Fibroblast of lung (primary cell): ENCODE data around the gene RYR1. TPM values are rescaled to one million over a fixed set of nuclear protein-coding genes. Genes with fewer than 3 reads are reported as not detected.

ENCODE experiments used
- DNase-seq, 2 donors: peaks; one replicate each; pipeline versions ENCODE4 v3.0.0 to v3.0.0-alpha.2; 2010; ENCODE audit warnings: low read depth in 2 of 2
- H2AFZ ChIP-seq: 2 replicates; pipeline ENCODE4 v1.5.1; 2012; ENCODE audit warnings: low read length, control low read depth, inconsistent platforms
- H3K27ac ChIP-seq: 2 replicates; pipeline ENCODE4 v1.5.1; 2011; ENCODE audit warnings: low read length, control low read depth; ENCODE audit not compliant: insufficient read depth
- H3K27me3 ChIP-seq: 2 replicates; pipeline ENCODE4 v1.5.1; 2011; ENCODE audit warnings: mild to moderate bottlenecking, low read length; ENCODE audit not compliant: control insufficient read depth, insufficient read depth
- H3K36me3 ChIP-seq: 2 replicates; pipeline ENCODE4 v1.5.1; 2011; ENCODE audit warnings: low read length; ENCODE audit not compliant: control insufficient read depth, insufficient read depth
- H3K4me1 ChIP-seq: 2 replicates; pipeline ENCODE4 v1.5.1; 2011; ENCODE audit warnings: low read length; ENCODE audit not compliant: control insufficient read depth, insufficient read depth; ENCODE audit errors: extremely low read depth
- H3K4me2 ChIP-seq: 2 replicates; pipeline ENCODE4 v1.5.1; 2011; ENCODE audit warnings: low read length, control low read depth; ENCODE audit not compliant: insufficient read depth; ENCODE audit errors: extremely low read depth
- H3K4me3 ChIP-seq, 4 experiments: fragments of 200-600 bp in 1 of 4; sonication (generic) in 1 of 4; replicated peaks in 1 of 4; 2 replicates each; pipeline ENCODE4 v1.5.1; 2011 to 2016; ENCODE audit warnings: low read length in 4 of 4, low read depth in 3 of 4, mild to moderate bottlenecking in 3 of 4, control low read depth in 2 of 4, inconsistent platforms in 1 of 4, mixed read lengths in 1 of 4; ENCODE audit not compliant: insufficient read depth in 1 of 4; ENCODE audit errors: control extremely low read depth in 1 of 4
- H3K79me2 ChIP-seq: 2 replicates; pipeline ENCODE4 v1.5.1; 2012; ENCODE audit warnings: mild to moderate bottlenecking, low read length, inconsistent platforms; ENCODE audit not compliant: control insufficient read depth, insufficient read depth
- H3K9ac ChIP-seq: 2 replicates; pipeline ENCODE4 v1.5.1; 2011; ENCODE audit warnings: mild to moderate bottlenecking, low read length, control low read depth; ENCODE audit not compliant: insufficient read depth
- H3K9me3 ChIP-seq: 2 replicates; pipeline ENCODE4 v1.5.1; 2012; ENCODE audit warnings: low read depth, low read length; ENCODE audit not compliant: control insufficient read depth, insufficient read depth
- H4K20me1 ChIP-seq: 2 replicates; pipeline ENCODE4 v1.5.1; 2011; ENCODE audit warnings: low read length; ENCODE audit not compliant: control insufficient read depth, insufficient read depth; ENCODE audit errors: extremely low read depth
- EZH2 ChIP-seq: IDR thresholded peaks from 2 replicates; pipeline ENCODE4 v1.5.1; 2012; ENCODE audit warnings: low read length, control low read depth, mild to moderate bottlenecking; ENCODE audit errors: missing control alignments
- polyA plus RNA-seq, 2 donors: library from polyadenylated mRNA; depleted of rRNA in 1 of 2; stranded (reverse) in 1 of 2; unstranded in 1 of 2; fragments of >200 nt; gene quantifications; 2 replicates each; pipeline ENCODE4 v1.2.1, GENCODE V29; 2011 to 2012; ENCODE audit warnings: missing spikeins in 1 of 2
- total RNA-seq: library from RNA; depleted of rRNA; stranded (reverse); fragments of >200 nt; gene quantifications from 2 replicates; pipeline ENCODE4 v1.2.1, GENCODE V29; 2014
- TF ChIP-seq, protein P1 (sequence below), 2 donors: IDR thresholded peaks in 1 of 2; conservative IDR thresholded peaks in 1 of 2; 1 replicate in 1 of 2; 2 replicates in 1 of 2; pipeline ENCODE4 v1.5.1; 2011 to 2012; ENCODE audit warnings: low read length in 2 of 2, control low read depth in 1 of 2, inconsistent platforms in 1 of 2, low read depth in 1 of 2, mild to moderate bottlenecking in 1 of 2

RYR1 gene
- total and polyA plus RNA-seq, 2 donors (not counting 1 experiment from before 2014, with no cell fraction given) = under 0.01 TPM

DNA sequence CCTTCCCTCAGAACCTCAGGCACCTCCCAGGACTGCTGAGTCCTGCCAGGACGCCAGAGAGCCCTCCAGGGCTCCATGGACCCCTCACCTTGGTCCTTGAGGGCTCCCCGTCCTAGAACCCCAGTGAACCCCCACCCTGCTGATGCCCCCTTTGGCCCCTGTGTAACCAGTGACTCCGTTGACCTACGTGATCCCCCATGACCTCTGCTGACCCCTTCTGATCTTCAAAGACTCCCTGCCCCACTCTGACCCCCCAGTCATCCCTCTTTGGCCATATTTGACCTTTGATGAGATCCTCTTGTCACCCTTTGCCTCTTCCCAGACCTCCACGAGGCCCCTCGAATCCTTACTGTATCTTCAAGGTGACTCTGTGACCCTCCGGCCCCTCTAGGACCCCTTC, 92.9 kb downstream of the RYR1 start:
- H3K27ac ChIP-seq = no peak overlapping the region
- H4K20me1 ChIP-seq = no peaks in the 10 kb centered on the region
- no peaks in the 10 kb centered on the region for H3K36me3 ChIP-seq
- no peaks in the 10 kb centered on the region for H3K9me3 ChIP-seq
- no peak for TF ChIP-seq EZH2
- TF ChIP-seq, protein P1, sequence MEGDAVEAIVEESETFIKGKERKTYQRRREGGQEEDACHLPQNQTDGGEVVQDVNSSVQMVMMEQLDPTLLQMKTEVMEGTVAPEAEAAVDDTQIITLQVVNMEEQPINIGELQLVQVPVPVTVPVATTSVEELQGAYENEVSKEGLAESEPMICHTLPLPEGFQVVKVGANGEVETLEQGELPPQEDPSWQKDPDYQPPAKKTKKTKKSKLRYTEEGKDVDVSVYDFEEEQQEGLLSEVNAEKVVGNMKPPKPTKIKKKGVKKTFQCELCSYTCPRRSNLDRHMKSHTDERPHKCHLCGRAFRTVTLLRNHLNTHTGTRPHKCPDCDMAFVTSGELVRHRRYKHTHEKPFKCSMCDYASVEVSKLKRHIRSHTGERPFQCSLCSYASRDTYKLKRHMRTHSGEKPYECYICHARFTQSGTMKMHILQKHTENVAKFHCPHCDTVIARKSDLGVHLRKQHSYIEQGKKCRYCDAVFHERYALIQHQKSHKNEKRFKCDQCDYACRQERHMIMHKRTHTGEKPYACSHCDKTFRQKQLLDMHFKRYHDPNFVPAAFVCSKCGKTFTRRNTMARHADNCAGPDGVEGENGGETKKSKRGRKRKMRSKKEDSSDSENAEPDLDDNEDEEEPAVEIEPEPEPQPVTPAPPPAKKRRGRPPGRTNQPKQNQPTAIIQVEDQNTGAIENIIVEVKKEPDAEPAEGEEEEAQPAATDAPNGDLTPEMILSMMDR (conservative IDR thresholded peaks at IDR 0.05 in 1 of 2, IDR thresholded peaks at IDR 0.05 in 1 of 2; ENCODE audit: low read depth in 1 of 2, low read length in 2 of 2) = no peak
- H3K4me2 ChIP-seq = no peak overlapping the region
- H3K4me1 ChIP-seq = no peaks in the 10 kb centered on the region
- H2AFZ ChIP-seq = no peak overlapping the region
- H3K9ac ChIP-seq = no peak overlapping the region
- no peaks in the 10 kb centered on the region for H3K79me2 ChIP-seq
- no peaks in the 10 kb centered on the region for H3K27me3 ChIP-seq
- no peak overlapping the region for H3K4me3 ChIP-seq
- no peak for DNase-seq

DNA sequence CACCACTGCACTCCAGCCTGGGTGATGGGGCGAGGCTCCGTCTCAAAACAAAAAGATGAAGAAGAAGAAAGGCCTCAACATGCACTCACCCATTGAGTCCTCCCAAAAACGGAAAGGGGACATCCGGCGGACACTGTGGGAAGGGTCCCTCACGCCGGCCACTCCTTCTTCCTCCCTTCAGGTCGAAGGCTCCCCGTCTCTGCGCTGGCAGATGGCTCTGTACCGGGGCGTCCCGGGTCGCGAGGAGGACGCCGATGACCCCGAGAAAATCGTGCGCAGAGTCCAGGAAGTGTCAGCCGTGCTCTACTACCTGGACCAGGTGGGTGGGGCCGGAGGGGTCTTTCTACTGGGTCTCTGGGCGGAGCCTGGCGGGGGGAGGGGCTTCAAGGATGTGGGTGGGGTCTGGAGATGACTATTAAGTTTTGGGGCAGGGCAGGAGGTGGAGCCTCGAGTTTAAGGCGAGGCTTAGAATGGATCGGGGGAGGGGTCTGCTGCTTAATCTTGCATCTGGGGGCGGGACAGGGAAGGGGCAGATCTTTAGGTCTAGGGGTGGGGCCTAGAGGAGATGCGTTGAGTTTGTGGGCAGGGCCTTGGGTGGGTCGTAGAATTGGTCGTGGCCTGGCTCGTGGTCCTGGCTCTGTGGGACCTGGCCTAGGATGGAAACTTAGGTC, 94.1 kb downstream of the RYR1 start:
- H2AFZ ChIP-seq = no peak overlapping the region
- DNase-seq = no peak
- no peak overlapping the region for H3K9ac ChIP-seq
- H3K36me3 ChIP-seq = no peaks in the 10 kb centered on the region
- H3K4me1 ChIP-seq = no peaks in the 10 kb centered on the region
- TF ChIP-seq, protein P1 (conservative IDR thresholded peaks at IDR 0.05 in 1 of 2, IDR thresholded peaks at IDR 0.05 in 1 of 2; ENCODE audit: low read depth in 1 of 2, low read length in 2 of 2) = no peak
- no peak for TF ChIP-seq EZH2
- no peak overlapping the region for H3K4me3 ChIP-seq
- H3K27me3 ChIP-seq = no peaks in the 10 kb centered on the region
- no peaks in the 10 kb centered on the region for H3K9me3 ChIP-seq
- no peaks in the 10 kb centered on the region for H4K20me1 ChIP-seq
- no peak overlapping the region for H3K27ac ChIP-seq
- no peaks in the 10 kb centered on the region for H3K79me2 ChIP-seq
- no peak overlapping the region for H3K4me2 ChIP-seq

DNA sequence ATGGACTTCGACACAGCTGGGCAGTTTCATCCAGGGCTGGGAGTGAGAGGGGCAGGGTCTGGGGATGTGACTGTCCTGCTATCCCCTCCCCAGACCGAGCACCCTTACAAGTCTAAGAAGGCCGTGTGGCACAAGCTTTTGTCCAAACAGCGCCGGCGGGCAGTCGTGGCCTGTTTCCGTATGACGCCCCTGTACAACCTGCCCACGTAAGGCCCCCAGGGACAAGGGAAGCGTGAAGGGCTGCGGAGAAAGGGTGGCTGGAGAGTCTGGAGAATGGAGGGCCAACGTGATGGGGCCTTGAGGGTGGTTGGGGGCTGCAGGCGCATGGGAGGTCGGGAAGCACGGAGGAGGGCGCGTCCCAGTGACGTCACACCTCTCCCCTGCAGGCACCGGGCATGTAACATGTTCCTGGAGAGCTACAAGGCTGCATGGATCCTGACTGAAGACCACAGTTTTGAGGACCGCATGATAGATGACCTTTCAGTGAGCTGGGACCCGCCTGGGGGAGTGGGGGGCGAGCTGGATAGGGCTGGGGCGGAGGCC, 94.8 kb downstream of the RYR1 start:
- no peak for TF ChIP-seq EZH2
- TF ChIP-seq, protein P1 (conservative IDR thresholded peaks at IDR 0.05 in 1 of 2, IDR thresholded peaks at IDR 0.05 in 1 of 2; ENCODE audit: low read depth in 1 of 2, low read length in 2 of 2) = no peak
- Histone ChIP-seq H3K4me3 (no peak overlapping the region), H2AFZ (no peak overlapping the region), H3K27me3 (no peaks in the 10 kb centered on the region), H3K4me1 (no peaks in the 10 kb centered on the region), H3K27ac (no peak overlapping the region), H4K20me1 (no peaks in the 10 kb centered on the region), H3K36me3 (no peaks in the 10 kb centered on the region), H3K79me2 (no peaks in the 10 kb centered on the region), H3K9me3 (no peaks in the 10 kb centered on the region), H3K4me2 (no peak overlapping the region), H3K9ac (no peak overlapping the region)
- no peak for DNase-seq
